Measurements from ENCODE around the gene INPP5D.
"Not testable (repeated sequence)": the region's sequence is repeated elsewhere in the genome, so short reads cannot be mapped to it uniquely, and the experiment has no call there.

INPP5D gene

DNA sequence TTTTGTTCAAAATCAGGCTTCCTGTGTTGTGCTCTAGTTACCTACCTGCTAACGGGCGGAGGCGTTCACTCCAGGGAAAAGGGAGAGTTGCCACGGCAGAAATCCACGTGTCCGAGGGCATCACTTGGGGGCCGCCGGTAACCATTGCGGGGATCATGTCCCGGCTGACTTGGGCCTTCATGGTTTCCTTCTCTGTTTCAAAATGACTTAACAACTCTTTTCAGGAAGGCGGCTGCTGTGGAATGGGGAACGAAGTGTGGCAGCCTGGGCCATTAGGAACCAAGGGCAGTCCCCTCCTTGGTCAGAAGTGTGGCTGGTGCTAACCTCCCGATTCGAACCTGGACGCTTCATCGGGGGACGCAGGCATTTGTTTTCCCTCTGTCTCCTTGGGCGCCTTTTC is 56.8 kb downstream of the INPP5D start:
- DNase-seq = peak in 11 of 58 donors; percentile 6 to 32 (median 20)

DNA sequence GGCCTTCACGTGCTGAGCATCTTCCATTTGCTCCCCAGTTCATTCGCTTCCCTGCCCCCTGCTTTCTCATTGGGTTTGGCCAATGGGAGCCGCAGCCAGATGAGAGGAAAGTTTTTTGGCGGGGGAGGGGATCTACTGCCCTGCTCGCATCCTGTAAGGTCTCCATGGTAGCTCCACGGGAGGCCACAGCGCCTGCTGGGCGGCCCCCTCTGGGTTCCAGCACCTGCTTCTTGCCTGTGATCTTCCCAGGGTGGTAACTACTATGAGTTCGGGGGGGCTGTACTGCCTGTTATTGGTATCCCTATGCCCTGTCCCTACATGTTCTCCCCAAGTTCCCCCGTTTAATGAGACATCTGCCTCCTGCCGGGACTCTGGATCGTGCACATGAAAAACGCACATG is 57.2 kb downstream of the INPP5D start:
- DNase-seq = no peak

DNA sequence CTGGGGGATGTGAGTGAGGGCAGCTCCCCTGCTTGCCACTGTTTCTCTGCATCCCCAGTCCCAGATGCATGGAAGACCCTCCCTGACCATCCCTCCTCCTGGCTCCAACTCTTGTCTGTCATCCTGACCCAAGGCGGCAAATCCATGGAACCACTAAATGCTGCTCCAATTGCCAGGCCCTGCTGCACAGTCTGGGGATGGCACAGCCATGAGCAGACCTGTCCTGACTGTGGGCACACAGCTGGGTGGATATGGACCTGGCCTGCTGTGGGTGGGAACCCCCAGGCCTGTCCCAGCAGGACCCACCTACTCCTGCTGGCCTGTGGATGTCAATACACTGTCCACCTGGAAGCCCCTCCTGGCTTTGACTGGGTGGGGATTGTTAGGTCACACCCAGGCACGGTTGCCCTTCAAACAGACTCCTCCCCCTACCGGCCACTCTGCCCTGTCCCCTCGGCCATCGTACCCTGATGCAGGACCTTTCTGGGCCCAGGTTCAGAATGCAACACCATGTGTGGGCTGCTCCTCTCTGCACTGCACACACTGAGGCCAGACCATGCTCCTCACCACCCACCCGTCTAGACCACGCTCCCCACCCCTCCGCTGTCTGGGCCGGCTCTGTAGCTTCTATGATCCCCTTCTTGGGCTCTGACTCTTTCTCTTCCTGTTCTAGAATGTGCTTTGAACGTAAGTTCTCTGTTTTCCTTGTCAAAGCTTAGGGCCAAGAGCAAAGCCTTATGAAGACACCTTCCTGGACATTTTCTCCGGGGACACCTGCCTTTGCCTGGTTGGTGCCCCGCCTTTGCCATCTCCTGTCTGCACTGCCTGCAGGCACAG is 57.9 kb downstream of the INPP5D start:
- DNase-seq = no peak

DNA sequence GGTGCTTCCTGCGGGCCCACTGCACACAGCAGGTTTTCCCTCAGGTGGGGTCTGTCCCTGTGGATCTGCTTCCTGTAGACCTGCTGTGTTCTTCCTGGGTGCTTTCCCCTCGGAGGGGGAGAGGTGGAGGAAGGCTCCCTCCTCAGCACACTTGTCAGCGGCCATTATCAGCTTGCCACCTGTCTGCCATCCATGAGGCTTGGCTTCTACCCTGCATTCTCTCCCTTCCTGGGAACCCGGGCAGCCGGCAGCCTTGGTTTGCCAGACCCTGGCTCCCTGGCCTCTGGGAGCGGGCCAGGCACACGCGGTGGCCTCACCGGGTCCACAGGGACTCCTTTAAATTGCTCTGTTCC is 58.5 kb downstream of the INPP5D start:
- no peak for DNase-seq

DNA sequence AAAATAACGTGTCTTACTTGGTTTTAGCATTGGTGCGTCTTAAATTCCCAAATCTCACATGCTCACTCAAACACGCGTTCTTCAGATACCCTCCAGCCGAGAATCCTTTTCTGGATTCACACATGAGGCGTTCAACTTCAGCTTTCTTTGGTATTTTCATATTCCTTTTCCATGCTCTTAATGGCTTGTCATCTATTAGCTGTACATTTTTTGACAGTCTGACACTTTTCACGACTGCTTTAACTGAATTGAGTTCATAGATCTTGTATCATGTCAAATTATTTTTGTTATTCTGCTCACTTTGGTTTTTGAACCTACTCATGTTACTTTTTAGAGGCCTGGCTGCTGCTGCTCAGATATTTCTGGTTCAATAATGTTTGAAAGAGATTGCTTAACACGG is 59.0 kb downstream of the INPP5D start:
- DNase-seq = no peak

DNA sequence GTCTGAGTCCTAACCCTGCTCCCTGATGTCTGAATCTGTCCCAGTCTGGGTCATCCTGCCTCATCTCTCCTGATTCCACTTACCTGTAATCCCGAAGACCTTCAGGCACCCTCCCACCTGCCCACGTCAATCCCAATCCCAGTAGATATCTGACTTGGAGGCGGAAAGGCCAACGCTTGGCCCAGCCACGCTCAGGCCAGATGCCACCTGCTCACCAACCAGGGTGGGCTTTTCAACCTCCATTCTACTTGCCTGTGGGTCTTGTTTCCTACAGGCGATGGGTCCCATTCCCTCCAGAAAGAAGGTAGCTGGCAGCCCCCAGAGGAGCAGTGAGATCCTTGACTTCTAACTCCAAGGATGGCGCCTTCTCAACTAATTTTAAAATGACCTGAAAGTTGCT is 59.7 kb downstream of the INPP5D start:
- no peak for DNase-seq

DNA sequence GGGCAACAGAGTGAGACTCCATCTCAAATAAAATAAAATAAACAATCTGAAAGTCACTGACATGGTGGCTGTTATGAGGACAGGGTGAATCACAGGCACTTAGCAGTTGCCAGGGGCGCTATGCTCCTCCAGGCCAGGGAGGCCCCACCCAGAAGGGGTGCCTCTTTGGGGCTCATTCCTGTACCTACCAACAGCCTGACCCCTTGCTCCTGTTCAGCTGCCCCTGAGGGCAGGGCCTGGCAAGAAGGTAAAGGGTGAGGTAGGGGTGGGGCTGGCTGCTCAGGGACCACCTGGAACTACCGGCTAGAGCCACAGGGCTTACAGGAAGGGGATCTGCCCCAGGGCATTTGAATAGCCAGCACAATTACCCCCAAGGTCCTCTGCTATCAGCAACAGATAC is 60.3 kb downstream of the INPP5D start:
- DNase-seq = no peak

DNA sequence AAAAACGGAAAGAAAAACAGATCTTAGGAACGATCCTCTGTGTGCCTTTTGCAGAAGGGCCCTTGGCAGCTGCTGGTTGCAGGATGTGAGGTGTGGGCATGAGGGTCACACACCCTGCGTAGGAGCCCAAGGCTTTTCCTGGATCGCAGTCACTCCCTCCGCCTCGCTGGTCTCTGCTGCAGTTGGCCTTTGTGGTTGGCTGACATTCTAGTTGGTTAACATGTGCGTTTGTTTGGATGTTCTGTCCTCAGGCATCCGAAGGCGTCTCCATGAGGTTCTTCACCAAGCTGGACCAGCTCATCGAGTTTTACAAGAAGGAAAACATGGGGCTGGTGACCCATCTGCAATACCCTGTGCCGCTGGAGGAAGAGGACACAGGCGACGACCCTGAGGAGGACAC is 61.7 kb downstream of the INPP5D start:
- DNase-seq = no peak

DNA sequence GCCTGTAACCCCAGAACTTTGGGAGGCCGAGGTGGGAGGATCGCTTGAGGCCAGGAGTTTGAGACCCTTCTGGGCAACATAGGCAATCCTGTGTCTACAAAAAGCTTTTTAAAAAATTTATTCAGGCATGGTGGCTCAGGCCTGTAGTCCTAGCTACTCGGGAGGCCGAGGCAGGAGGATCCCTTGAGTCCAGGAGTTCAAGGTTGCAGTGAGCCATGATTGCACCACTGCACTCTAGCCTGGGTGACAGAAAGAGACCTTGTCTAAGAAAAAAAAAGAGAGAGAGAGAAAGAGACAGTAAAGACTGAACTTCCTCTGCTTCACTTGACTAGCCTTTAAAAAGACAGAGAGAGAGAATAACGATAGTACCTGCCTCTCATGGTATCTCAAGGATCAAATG is 62.4 kb downstream of the INPP5D start:
- no peak for DNase-seq

DNA sequence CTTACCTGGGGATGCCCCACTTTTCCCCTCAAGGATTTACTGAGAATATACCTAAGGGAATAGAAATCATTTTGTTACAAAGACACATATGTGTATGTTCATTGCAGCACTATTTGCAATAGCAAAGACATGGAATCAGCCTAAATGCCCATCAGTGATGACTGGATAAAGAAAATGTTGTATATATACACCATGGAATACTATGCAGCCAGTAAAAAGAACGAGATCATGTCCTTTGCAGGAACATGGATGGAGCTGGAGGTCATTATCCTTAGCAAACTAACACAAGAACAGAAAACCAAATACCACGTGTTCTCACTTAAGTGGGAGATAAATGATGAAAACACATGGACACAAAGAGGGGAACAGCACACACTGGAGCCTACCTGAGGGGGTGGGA is 63.4 kb downstream of the INPP5D start:
- DNase-seq = not testable (repeated sequence)

DNA sequence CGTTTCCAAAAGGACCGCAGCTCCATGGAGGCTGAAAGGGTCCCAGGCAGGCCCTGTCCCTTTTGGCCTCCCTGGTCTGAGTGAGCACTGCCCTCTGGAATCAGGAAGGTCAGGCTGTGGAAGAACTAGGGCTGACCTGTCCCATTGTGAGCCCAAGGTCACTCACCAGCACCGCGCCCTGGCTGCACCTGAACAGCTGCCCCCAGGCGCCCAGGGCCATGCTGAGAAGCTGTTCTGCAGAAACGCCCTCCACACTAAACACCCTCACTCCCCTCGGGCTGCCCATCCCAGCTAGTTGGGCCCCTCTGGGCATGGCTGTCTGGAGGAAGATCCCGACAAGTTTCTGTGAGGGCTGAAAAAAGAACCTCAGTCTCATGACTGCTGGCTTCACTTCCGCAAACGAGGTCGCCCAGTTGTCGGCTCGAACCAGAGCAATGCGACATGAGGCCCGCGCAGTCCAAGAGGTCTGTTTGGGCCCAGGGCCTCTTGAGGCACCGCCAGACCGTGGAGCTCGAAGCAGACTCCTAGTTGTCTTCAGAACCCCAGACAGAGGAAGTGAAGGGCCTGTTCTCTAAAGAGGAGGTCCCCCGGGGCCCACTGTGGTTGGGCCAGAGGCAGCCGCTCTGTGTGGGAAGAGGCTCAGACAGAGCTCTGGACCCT is 64.4 kb downstream of the INPP5D start:
- DNase-seq = peak in 15 of 58 donors; percentile 8 to 46 (median 20)

DNA sequence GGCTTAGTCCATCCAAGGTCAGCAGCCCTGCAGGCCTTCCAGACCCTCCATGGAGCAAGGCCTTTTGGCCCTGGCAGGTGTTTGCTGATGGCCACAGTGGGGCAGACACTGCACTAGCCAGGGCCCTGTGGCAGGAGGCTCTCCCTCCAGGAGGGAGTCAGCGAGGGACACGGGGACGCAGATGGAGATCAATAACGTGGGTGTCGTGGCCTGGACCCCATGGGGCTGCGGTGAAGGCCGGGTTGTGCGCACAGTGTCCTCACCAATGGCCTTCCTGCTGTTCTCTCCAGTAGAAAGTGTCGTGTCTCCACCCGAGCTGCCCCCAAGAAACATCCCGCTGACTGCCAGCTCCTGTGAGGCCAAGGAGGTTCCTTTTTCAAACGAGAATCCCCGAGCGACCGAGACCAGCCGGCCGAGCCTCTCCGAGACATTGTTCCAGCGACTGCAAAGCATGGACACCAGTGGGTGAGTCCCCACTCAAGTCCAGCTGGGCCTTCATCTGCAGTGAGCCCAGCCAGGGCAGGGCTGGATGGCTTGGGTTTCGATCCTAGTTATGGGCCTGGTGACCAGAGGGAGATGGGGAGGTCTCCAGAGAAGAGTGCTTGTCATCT is 65.4 kb downstream of the INPP5D start:
- no peak for DNase-seq

DNA sequence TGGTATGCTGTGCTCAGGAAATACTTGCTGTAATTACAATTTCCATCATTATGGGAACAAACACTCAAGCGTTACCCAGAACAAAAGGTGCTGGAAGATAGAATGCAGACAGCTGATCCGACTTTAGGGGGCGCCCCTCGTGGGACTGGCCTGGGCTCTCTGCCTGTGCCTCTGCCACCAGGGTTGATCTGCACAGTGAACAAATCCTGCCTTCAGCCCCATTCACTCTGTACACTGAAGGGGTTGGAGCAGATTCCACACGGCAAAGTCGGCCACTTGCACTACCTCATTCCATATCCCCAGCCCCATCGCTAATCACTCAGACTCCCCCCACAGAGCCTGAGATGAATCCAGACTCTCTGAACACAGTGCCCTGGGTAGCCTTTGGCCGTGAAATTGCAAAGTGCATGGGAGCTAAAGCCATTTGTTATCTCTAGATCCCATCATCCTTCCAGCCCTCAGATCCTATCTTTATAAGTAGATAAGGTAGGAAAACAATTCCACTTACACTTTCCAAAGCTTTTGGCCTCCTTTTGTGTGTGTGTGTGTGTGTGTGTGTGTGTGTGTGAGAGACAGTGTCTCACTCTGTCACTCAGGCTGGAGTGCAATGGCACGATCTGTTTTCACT is 69.3 kb downstream of the INPP5D start:
- DNase-seq = no peak

DNA sequence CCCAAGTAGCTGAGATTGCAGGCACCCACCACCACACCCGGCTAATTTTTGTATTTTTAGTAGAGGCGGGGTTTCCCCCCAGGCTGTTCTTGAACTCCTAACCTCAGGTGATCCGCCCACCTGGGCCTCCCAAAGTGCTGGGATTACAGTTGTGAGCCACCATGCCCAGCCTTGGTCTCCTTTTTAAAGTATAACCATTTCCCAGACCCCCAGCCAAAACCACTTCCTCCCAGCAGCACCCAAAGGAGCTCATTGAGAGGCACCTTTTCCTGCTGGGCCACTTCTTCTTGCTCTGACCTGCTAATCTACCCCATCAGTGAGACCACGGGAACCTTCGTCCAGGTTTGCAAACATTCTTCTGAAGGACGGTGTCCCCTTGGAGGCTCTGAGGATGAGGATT is 69.9 kb downstream of the INPP5D start:
- DNase-seq = no peak

DNA sequence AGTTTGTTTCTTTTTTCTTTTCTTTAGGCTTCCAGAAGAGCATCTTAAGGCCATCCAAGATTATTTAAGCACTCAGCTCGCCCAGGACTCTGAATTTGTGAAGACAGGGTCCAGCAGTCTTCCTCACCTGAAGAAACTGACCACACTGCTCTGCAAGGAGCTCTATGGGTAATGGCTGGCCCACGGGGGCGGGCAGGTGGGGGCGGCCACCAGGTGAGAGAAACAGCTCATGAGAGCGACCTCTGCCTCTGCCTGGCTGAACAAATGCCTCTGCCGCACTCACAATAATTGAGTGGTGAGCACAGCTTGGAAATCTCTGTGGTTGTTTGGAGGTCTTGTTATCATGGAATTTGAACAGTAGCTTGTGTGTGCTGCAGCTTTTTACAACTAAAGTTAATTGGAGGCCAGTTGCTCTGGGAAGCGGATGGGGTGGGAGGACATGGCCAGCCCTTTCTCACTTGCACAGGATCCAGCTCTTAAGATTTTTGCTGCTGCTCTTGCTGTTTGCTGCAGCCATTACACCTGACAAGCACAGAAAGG is 70.4 kb downstream of the INPP5D start:
- DNase-seq = no peak

DNA sequence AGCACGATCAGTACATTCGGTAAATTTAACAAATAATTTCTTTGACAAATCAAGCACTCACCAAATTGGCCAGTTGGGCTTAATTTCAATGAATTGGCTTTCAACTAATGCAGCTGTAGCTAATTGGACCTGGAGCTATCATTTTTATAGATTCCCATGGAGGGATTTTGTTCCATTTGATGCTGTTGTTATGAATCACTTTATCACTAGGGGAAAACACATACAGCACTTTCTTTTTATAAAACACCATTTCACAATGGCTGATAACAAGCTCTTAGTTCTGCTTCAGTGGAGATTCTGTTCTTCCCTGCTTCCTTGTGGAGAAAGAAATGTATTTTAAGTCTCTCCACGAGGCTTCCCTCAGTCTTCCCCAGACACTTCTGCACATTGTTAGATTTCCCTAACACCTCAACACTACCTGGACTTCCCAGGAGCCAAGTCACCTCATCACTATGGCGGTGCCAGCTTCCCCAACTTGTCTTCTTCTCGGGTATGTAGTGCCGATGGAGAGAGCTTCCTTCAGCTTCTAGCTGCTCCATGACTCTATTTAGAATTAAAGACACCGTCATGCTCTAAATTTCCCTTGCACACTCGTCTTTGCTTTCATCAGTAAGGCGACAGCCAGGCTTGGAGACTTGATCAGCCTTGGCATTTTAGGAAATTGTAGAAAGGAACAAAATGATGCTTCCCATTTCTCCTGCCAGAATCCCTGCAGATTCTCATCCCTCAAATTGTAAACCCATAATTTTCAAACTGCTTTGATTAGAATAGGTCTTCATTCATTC is 72.0 kb downstream of the INPP5D start:
- DNase-seq = no peak

DNA sequence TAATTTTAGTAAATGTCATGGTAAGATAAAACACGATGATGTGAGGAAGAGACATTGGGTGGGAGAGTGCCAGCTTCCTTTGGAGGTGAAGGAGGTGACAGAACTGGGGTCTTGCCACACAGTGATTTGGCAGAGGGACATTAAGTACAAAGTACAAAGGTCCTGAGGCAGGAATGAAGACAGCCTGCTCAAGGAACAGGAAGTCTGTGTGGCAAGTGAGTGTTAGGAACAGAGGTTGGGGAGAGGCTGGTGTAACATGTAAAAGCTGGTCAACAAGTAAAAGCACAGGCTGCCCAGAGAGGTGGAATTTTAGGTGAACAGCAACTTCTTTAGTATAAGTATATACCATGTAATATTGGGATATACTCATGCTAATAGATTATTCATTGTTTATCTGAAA is 73.1 kb downstream of the INPP5D start:
- DNase-seq = no peak

DNA sequence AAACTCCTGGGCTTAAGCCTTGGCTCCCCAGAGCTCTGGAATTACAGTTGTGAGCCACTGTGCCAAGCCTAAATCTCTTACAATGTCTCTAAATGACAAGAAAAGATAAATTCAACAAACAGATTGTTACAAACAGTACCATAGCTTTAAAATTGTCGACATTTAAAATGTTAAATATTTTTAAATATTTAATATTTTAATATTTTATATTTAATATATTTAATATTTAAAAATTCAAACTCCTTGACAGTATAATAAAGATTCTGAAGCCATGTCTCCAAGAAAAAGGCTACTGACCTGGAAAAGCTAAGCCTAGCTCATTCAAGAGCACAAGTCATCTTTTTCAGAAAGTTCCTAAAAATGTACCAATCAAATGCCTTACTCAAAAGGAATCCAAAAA is 75.3 kb downstream of the INPP5D start:
- DNase-seq = no peak

DNA sequence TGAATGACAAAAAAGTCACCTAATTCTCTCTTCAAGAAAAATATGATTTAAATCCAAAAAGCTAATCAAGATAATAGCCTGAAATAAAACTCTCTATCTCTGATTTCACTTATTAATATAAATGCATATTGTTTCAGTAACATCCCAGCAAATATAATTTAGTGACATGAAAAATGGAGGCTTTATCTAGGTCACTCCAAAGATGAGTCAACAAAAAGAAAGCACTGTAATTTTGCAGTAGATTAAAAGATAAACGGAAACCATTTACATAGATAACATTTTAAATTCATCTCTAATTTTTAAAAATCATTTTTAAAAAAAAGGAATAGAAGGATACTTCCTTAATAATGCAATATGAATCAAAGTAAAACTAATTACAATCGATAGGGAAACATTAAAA is 76.9 kb downstream of the INPP5D start:
- DNase-seq = no peak

DNA sequence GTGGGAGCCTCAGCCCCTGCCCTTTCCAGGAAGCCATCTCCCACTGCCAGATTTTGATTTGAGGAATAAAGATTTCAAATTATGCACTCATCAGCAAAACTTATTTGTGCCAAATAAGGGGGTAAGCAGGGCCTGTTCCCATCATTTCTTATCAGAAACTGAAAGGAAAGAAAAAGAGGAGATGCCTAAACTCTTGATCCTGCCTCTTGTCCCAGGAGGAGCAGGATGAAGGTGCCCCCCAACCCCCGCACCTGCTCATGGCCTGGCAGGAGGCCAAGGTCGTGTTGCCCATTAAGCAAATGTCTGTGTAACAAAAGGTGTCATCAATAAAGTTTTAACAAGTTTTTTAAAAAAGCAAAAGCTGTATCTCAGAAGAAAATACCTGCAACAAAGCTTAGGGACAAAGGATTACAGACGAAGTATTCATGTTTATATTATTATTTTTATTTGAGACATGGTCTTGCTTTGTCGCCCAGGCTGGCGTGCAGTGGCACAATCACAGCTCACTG is 80.0 kb downstream of the INPP5D start:
- no peak for DNase-seq

DNA sequence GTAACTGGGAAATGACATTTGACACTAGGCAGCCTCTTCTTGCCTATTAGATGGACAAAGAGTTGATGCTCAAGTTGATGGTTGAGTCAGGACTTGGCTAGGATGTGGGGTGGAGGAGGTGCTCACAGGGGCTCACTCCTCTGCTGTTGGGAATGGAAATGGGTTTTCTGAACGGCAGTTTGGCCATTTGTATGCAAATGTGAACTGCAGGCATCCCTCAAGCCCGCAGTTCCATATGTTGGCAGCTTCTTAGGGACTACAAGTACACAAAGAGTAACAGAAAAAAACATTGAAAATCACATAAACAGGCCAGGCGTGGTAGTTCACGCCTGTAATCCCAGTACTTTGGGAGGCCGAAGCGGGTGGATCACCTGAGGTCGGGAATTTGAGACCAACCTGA is 80.8 kb downstream of the INPP5D start:
- no peak for DNase-seq

All from anterior cingulate cortex (tissue), 58 donors.